NCI-H1694 treated with DMSO at 0.1 percent for 48 hours (cell line): ENCODE data around the gene FCHO2.

Source experiments
- DNase-seq: peaks from one replicate; lab custom pipeline; 2025; lab: John Stamatoyannopoulos, UW

Gene FCHO2

DNA sequence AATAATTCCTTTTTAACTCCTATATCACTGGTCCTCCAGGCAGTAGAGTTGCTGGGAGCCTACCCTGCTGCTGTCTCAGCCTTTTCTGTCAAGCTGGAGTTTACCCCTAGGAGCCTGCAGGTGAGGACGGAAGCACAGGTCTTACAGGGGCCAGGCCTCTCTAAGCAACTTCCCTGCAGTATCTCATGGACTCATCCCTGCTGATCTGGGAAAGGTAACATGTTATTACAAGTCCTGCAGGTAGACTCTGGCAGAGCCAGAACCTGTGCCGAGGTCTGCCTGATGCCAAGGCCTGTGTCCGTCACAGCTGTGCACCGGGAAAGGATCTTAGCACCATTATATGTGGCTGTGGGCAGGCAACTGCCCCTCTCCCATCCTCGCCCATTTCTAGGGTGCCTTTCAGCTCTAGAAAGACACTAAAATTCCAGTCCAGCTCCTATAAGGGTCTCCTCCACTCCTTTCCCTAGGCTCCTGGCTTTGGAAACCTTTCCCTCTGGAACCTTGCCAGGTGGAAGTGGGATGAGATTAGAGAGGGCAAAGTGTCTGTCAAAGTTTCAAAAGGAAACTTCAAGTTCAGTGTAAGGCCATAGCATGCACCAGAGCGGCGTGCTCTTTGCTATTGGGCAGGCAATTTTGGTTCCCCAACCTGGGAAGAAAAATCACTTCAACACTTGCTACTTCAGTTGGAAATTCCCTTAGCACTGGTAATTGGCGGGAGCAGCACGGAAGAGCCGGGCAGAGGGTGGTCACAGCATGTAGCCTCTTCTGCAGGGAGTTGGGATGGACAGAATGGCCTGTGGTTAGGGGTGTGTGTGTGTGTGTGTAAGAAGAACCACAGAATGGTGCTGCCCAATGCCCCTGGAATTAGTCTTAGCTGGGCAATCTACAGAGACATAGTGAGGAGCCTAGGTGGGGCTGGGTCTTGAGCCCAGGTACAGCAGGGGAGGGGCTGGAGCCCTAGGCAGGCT lies 182.0 kb downstream of the FCHO2 start:
- DNase-seq: no peak

DNA sequence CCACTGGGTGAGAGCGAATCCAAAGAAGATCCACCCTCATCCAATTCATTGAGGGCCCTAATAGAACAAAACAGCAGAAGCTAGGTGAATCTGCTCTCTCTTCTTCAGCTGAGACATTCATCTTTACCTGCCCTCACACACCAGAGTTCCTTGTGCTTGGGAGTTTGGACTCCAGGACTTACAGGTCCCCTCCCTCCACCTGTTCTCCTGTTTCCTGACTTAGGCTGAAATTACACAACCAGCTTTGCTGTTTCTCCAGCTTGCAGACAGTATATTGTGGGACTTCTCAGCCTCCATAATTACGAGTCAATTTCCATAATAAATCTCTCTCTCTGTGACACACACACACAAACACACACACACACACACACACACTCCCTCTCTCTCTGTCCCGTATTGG lies 183.6 kb downstream of the FCHO2 start:
- no peak for DNase-seq
